ENCODE measurements around the gene VSTM2B.
A peak's percentile ranks its signal among the peaks of the same experiment; 100 is the strongest.

Gene VSTM2B

GRCh38 chr19:29583196-29583999 is 57.6 kb downstream of the VSTM2B start:
- DNase-seq = no peak
- no peak for TF ChIP-seq CTCF (IDR thresholded peaks at IDR 0.05)
- Mint-ChIP-seq H3K9me3 (peaks cover 22% of the 10 kb centered on the region), H3K27me3 (ENCODE audit: low read depth, poor library complexity) (peaks cover 53% of the 10 kb centered on the region), H3K4me3 (no peak overlapping the region), H3K36me3 (ENCODE audit: low read depth) (no peaks in the 10 kb centered on the region), H3K27ac (no peak overlapping the region), H3K4me1 (peaks cover 25% of the 10 kb centered on the region)

GRCh38 chr19:29586401-29586800 is 60.6 kb downstream of the VSTM2B start:
- Mint-ChIP-seq H3K4me3 (no peak overlapping the region), H3K27me3 (ENCODE audit: low read depth, poor library complexity) (peaks cover 61% of the 10 kb centered on the region), H3K9me3 (peaks cover 34% of the 10 kb centered on the region), H3K4me1 (peaks cover 25% of the 10 kb centered on the region), H3K36me3 (ENCODE audit: low read depth) (peaks cover 4% of the 10 kb centered on the region), H3K27ac (no peak overlapping the region)
- TF ChIP-seq CTCF (IDR thresholded peaks at IDR 0.05) = no peak
- no peak for DNase-seq

GRCh38 chr19:29587059-29587458 is 61.3 kb downstream of the VSTM2B start:
- Mint-ChIP-seq H3K27me3 (ENCODE audit: low read depth, poor library complexity) (peaks cover 67% of the 10 kb centered on the region), H3K9me3 (peaks cover 32% of the 10 kb centered on the region), H3K27ac (peak overlapping the region; percentile 3), H3K36me3 (ENCODE audit: low read depth) (peaks cover 4% of the 10 kb centered on the region), H3K4me1 (peaks cover 30% of the 10 kb centered on the region), H3K4me3 (no peak overlapping the region)
- no peak for TF ChIP-seq CTCF (IDR thresholded peaks at IDR 0.05)
- no peak for DNase-seq

GRCh38 chr19:29587518-29587986 is 61.8 kb downstream of the VSTM2B start:
- Mint-ChIP-seq H3K36me3 (ENCODE audit: low read depth) (peaks cover 4% of the 10 kb centered on the region), H3K27ac (no peak overlapping the region), H3K4me1 (peaks cover 29% of the 10 kb centered on the region), H3K27me3 (ENCODE audit: low read depth, poor library complexity) (peaks cover 72% of the 10 kb centered on the region), H3K9me3 (peaks cover 32% of the 10 kb centered on the region), H3K4me3 (no peak overlapping the region)
- TF ChIP-seq CTCF (IDR thresholded peaks at IDR 0.05) = no peak
- DNase-seq = no peak

GRCh38 chr19:29588095-29588494 is 62.3 kb downstream of the VSTM2B start:
- H3K4me1 Mint-ChIP-seq = peaks cover 23% of the 10 kb centered on the region
- H3K4me3 Mint-ChIP-seq = no peak overlapping the region
- no peak for DNase-seq
- no peak overlapping the region for H3K27ac Mint-ChIP-seq
- peaks cover 4% of the 10 kb centered on the region for H3K36me3 Mint-ChIP-seq (ENCODE audit: low read depth)
- TF ChIP-seq CTCF (IDR thresholded peaks at IDR 0.05) = no peak
- H3K9me3 Mint-ChIP-seq = peaks cover 32% of the 10 kb centered on the region
- H3K27me3 Mint-ChIP-seq (ENCODE audit: low read depth, poor library complexity) = peaks cover 77% of the 10 kb centered on the region

- peaks cover 31% of the 10 kb centered on the region for H3K4me1 Mint-ChIP-seq
- TF ChIP-seq CTCF (IDR thresholded peaks at IDR 0.05) = no peak
- H3K9me3 Mint-ChIP-seq = peaks cover 23% of the 10 kb centered on the region
- peaks cover 83% of the 10 kb centered on the region for H3K27me3 Mint-ChIP-seq (ENCODE audit: low read depth, poor library complexity)
- no peak overlapping the region for H3K27ac Mint-ChIP-seq
- H3K4me3 Mint-ChIP-seq = no peak overlapping the region
- no peak for DNase-seq
- H3K36me3 Mint-ChIP-seq (ENCODE audit: low read depth) = peaks cover 4% of the 10 kb centered on the region
These were observed 64.5 kb downstream of the VSTM2B start for GRCh38 chr19:29590278-29590677.
